Stomach (tissue), 9 donors: ENCODE data around the gene FAM117A. TPM values are rescaled to one million over a fixed set of nuclear protein-coding genes. Genes with fewer than 3 reads are reported as not detected.
A peak's percentile ranks its signal among the peaks of the same experiment; 100 is the strongest.
"Not testable (repeated sequence)": the region's sequence is repeated elsewhere in the genome, so short reads cannot be mapped to it uniquely, and the experiment has no call there.

Experiments
- DNase-seq, 2 donors: peaks; one replicate each; pipeline versions ENCODE4 v3.0.0 to v3.0.0-alpha.2; 2013 to 2019
- H3K27ac ChIP-seq, 5 donors: fragments of 200-600 bp in 4 of 5; sonication (generic) in 4 of 5; one replicate each; pipeline ENCODE4 v1.5.1; 2013 to 2019; ENCODE audit warnings: mild to moderate bottlenecking in 1 of 5, moderate library complexity in 1 of 5
- H3K27me3 ChIP-seq, 3 donors: fragments of 200-600 bp; sonication (generic); one replicate each; pipeline ENCODE4 v1.5.1; 2017 to 2019; ENCODE audit warnings: mixed run types in 1 of 3
- H3K36me3 ChIP-seq, 4 donors: fragments of 200-600 bp; sonication (generic); 1 replicate in 3 of 4; 2 replicates in 1 of 4; pipeline ENCODE4 v1.5.1; 2016 to 2019
- H3K4me1 ChIP-seq, 4 donors: fragments of 200-600 bp; sonication (generic); one replicate each; pipeline ENCODE4 v1.5.1; 2016 to 2019
- H3K4me3 ChIP-seq, 4 donors: fragments of 200-600 bp; sonication (generic) in 3 of 4; one replicate each; pipeline ENCODE4 v1.5.1; 2016 to 2019; ENCODE audit warnings: mild to moderate bottlenecking in 1 of 4
- H3K9me3 ChIP-seq, 4 donors: fragments of 200-600 bp; sonication (generic); one replicate each; pipeline ENCODE4 v1.5.1; 2016 to 2019
- CTCF ChIP-seq, 7 experiments: fragments of 450-650 bp in 4 of 7; fragments of 200-600 bp in 3 of 7; sonication (generic) in 3 of 7; IDR thresholded peaks; one replicate each; pipeline ENCODE4 v1.5.1; 2016 to 2019; ENCODE audit warnings: antibody characterized with exemption in 7 of 7, control low read depth in 2 of 7, mild to moderate bottlenecking in 1 of 7
- EP300 ChIP-seq: sonication (generic); formaldehyde crosslinking; IDR thresholded peaks from one replicate; pipeline ENCODE4 v1.6.1; 2017; ENCODE audit warnings: antibody characterized with exemption
- POLR2A ChIP-seq, 4 donors: fragments of 450-650 bp; IDR thresholded peaks; one replicate each; pipeline ENCODE4 v1.6.1; 2016; ENCODE audit warnings: antibody characterized with exemption in 4 of 4, control low read depth in 2 of 4, mild to moderate bottlenecking in 1 of 4, moderate library complexity in 1 of 4
- POLR2AphosphoS5 ChIP-seq, 3 donors: sonication (generic); formaldehyde crosslinking; IDR thresholded peaks; one replicate each; pipeline ENCODE4 v1.6.1; 2016; ENCODE audit warnings: antibody characterized with exemption in 3 of 3
- WGBS, 5 donors: extraction: QIAGEN DNeasy Blood & Tissue Kit in 3 of 5; methylation state at CpG; one replicate each; pipeline versions ENCODE4 v1.1.5 to v1.1.7; 2013 to 2018; 5-methylcytosine and 5-hydroxymethylcytosine counted together
- intact Hi-C: fragments of 100-400 bp; cut with DNase I; formaldehyde crosslinking; loops from one replicate; pipeline ENCODE4 v1.15.1; 2023; ENCODE audit warnings: low total_unique reads
- polyA plus RNA-seq, 3 donors: library from polyadenylated mRNA; stranded (reverse); fragments of 200-250 nt; gene quantifications; one replicate each; pipeline ENCODE4 v1.2.3, GENCODE V29; 2013
- total RNA-seq, 5 donors: library from RNA; depleted of rRNA; stranded (reverse); fragments of >200 nt; gene quantifications; one replicate each; pipeline versions ENCODE4 v1.1.0 to v1.2.3, GENCODE V29; 2014 to 2016
- donor health status: healthy with polysubstance abuse.
- donor health status: Bipolar disorder and iron deficiency.
- donor health status: healthy.

FAM117A gene
- total and polyA plus RNA-seq, 8 donors = 0.58 to 39.7 (median 6.1) TPM

- 89 to 93% (median 92%) methylated on average over 3 of the region's 3 CpGs for WGBS, 5 donors
- TF ChIP-seq CTCF (IDR thresholded peaks at IDR 0.05) = no peak
- TF ChIP-seq POLR2AphosphoS5 (IDR thresholded peaks at IDR 0.05) = no peak
- no peak for TF ChIP-seq EP300
- no peak for TF ChIP-seq POLR2A (IDR thresholded peaks at IDR 0.05)
- Histone ChIP-seq H3K27ac (peak overlapping the region in 4 of 5 donors; percentile 41 to 79 (median 66)), H3K4me1 (peaks cover 9 to 51% (median 32%) of the 10 kb centered on the region in 4 donors), H3K4me3 (no peak overlapping the region), H3K36me3 (peaks cover 0 to 13% (median 8%) of the 10 kb centered on the region in 4 donors), H3K27me3 (no peaks in the 10 kb centered on the region), H3K9me3 (no peaks in the 10 kb centered on the region)
- no peak for DNase-seq
- intact Hi-C loops = no loop called here
Measured at GRCh38 chr17:49729069-49729468, 34.9 kb downstream of the FAM117A start.

GRCh38 chr17:49728425-49728824, 35.5 kb downstream of the FAM117A start:
- no peaks in the 10 kb centered on the region for H3K9me3 ChIP-seq
- 68 to 88% (median 84%) methylated on average over 5 of the region's 5 CpGs for WGBS, 5 donors

GRCh38 chr17:49727380-49727779, 36.6 kb downstream of the FAM117A start:
- no peaks in the 10 kb centered on the region for H3K9me3 ChIP-seq
- H3K27me3 ChIP-seq = no peaks in the 10 kb centered on the region
- H3K27ac ChIP-seq = no peak overlapping the region
- intact Hi-C loops = no loop called here
- peaks cover 0 to 16% (median 11%) of the 10 kb centered on the region in 4 donors for H3K36me3 ChIP-seq
- no peak overlapping the region for H3K4me3 ChIP-seq
- 80 to 94% (median 89%) methylated on average over 4 of the region's 4 CpGs for WGBS, 5 donors
- peaks cover 15 to 68% (median 47%) of the 10 kb centered on the region in 4 donors for H3K4me1 ChIP-seq
- no peak for DNase-seq
- TF ChIP-seq EP300 (no peak), POLR2AphosphoS5 (IDR thresholded peaks at IDR 0.05) (no peak), CTCF (IDR thresholded peaks at IDR 0.05) (no peak), POLR2A (IDR thresholded peaks at IDR 0.05) (no peak)

More at GRCh38 chr17:49728425-49728824, 35.5 kb downstream of the FAM117A start:
- peak overlapping the region in 3 of 5 donors; percentile 21 to 60 (median 41) for H3K27ac ChIP-seq
- intact Hi-C loops = no loop called here
- H3K27me3 ChIP-seq = no peaks in the 10 kb centered on the region
- DNase-seq = no peak
- H3K4me3 ChIP-seq = no peak overlapping the region
- H3K4me1 ChIP-seq = peaks cover 15 to 57% (median 38%) of the 10 kb centered on the region in 4 donors
- no peak for TF ChIP-seq CTCF (IDR thresholded peaks at IDR 0.05)
- no peak for TF ChIP-seq POLR2A (IDR thresholded peaks at IDR 0.05)
- no peak for TF ChIP-seq POLR2AphosphoS5 (IDR thresholded peaks at IDR 0.05)
- no peak for TF ChIP-seq EP300
- peaks cover 0 to 13% (median 8%) of the 10 kb centered on the region in 4 donors for H3K36me3 ChIP-seq

GRCh38 chr17:49725452-49726130, 38.3 kb downstream of the FAM117A start:
- no peak overlapping the region for H3K4me3 ChIP-seq
- no peak for DNase-seq
- H3K36me3 ChIP-seq = peaks cover 0 to 32% (median 28%) of the 10 kb centered on the region in 4 donors
- TF ChIP-seq EP300 (no peak), POLR2AphosphoS5 (IDR thresholded peaks at IDR 0.05) (no peak), CTCF (IDR thresholded peaks at IDR 0.05) (no peak), POLR2A (IDR thresholded peaks at IDR 0.05) (no peak)
- WGBS, 5 donors = 78 to 85% (median 83%) methylated on average over 7 of the region's 7 CpGs
- intact Hi-C loops = no loop called here
- no peaks in the 10 kb centered on the region for H3K9me3 ChIP-seq
- no peaks in the 10 kb centered on the region for H3K27me3 ChIP-seq
- peaks cover 12 to 60% (median 41%) of the 10 kb centered on the region in 4 donors for H3K4me1 ChIP-seq
- peak overlapping the region in 1 of 5 donors; percentile 71 for H3K27ac ChIP-seq

- DNase-seq, intact Hi-C loops, H3K27me3 ChIP-seq, H3K4me3 ChIP-seq, H3K9me3 ChIP-seq: not testable (repeated sequence)
- peak overlapping the region in 3 of 5 donors; percentile 41 to 71 (median 57) for H3K27ac ChIP-seq
- 87 to 93% (median 90%) methylated on average over 6 of the region's 6 CpGs for WGBS, 5 donors
- peaks cover 10 to 50% (median 32%) of the 10 kb centered on the region in 4 donors for H3K4me1 ChIP-seq
- peaks cover 8 to 42% (median 38%) of the 10 kb centered on the region in 4 donors for H3K36me3 ChIP-seq
Measured at GRCh38 chr17:49724552-49724951, 39.4 kb downstream of the FAM117A start.
